Activated T-helper 1 cell treated with anti-CD3 and anti-CD28 coated beads, Interleukin-12 subunit alpha, Interleukin-12 subunit beta, Interleukin-2, Interleukin-4 antibody, amounts not matched to agents 30 ng/mL and 10 ng/mL and 1 ng/mL, durations not matched to agents 14 hours and 24 hours and 36 hours (primary cell): Measurements from ENCODE around the gene SEMA4D. TPM values are rescaled to one million over a fixed set of nuclear protein-coding genes. Genes with fewer than 3 reads are reported as not detected.

Experiments
- DNase-seq: peaks from one replicate; pipeline ENCODE4 v3.0.0; 2021; ENCODE audit warnings: low spot score
- H3K27ac Mint-ChIP-seq: one replicate; pipeline ENCODE4 v1.8.0; 2021; ENCODE audit warnings: mild to moderate bottlenecking, mixed read lengths
- H3K27me3 Mint-ChIP-seq: one replicate; pipeline ENCODE4 v1.8.0; 2022; ENCODE audit warnings: mild to moderate bottlenecking, moderate library complexity, mixed read lengths; ENCODE audit not compliant: insufficient read depth
- H3K36me3 Mint-ChIP-seq: one replicate; pipeline ENCODE4 v1.8.0; 2021; ENCODE audit warnings: low read depth, mixed read lengths
- H3K4me1 Mint-ChIP-seq: one replicate; pipeline ENCODE4 v1.8.0; 2021; ENCODE audit warnings: low read depth, mixed read lengths
- H3K4me3 Mint-ChIP-seq: one replicate; pipeline ENCODE4 v1.8.0; 2021; ENCODE audit warnings: mild to moderate bottlenecking, moderate library complexity, mixed read lengths
- H3K9me3 Mint-ChIP-seq: one replicate; pipeline ENCODE4 v1.8.0; 2021; ENCODE audit warnings: mixed read lengths
- intact Hi-C: fragments of 100-400 bp; cut with micrococcal nuclease; formaldehyde crosslinking; loops from one replicate; pipeline ENCODE4 v1.15.1; 2024
- total RNA-seq: library from RNA; stranded (reverse); gene quantifications from 2 replicates; pipeline ENCODE4 v1.2.3, GENCODE V29; 2022

SEMA4D gene
- total RNA-seq, 1 donor from 2014 or later: 388 TPM

DNA sequence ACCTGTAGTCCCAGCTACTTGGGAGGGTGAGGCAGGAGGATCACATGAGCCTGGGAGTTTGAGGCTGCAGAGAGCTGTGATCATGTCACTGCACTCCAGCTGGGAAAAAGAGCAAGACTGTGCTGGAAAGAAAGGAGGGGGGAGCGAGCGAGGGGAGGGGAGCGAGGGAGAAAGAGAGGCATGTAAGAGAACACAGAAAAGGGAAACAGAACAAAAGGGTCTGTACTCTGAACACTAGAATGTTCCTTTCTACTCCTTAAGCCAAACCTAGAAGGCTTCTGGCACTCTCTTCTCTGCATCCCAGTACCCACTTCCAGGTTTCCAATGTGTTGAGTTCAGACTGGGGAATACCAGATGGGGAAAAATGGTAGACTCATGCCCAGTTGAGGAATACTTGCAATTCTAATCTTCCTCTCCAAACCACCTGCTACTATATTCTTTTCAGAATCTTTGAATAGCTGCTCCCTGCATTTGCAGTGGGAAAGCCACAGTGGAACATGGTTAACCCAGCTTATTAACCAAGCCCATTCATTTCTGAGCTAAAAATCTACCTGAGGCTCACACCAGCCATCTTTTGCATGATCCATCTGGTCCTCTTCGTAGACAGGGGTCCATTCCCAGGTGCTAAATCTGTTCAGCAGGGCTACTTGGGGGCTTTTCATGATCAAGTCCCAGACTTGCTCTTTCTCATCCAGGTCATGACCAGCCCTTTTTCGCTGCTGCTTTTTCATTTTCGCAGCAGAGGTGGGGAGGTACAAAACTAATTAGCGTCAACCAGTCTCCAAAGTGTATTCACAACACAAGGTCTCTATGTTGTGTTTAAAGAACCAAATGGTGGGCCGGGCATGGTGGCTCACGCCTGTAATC is 34.9 kb downstream of the SEMA4D start:
- no peak for DNase-seq
- H3K27ac Mint-ChIP-seq: peak overlapping the region; percentile 98
- intact Hi-C loops: no loop called here
- peak overlapping the region; percentile 13 for H3K4me3 Mint-ChIP-seq
- no peaks in the 10 kb centered on the region for H3K9me3 Mint-ChIP-seq
- H3K27me3 Mint-ChIP-seq: no peaks in the 10 kb centered on the region
- peaks cover 92% of the 10 kb centered on the region for H3K4me1 Mint-ChIP-seq
- peaks cover 57% of the 10 kb centered on the region for H3K36me3 Mint-ChIP-seq

DNA sequence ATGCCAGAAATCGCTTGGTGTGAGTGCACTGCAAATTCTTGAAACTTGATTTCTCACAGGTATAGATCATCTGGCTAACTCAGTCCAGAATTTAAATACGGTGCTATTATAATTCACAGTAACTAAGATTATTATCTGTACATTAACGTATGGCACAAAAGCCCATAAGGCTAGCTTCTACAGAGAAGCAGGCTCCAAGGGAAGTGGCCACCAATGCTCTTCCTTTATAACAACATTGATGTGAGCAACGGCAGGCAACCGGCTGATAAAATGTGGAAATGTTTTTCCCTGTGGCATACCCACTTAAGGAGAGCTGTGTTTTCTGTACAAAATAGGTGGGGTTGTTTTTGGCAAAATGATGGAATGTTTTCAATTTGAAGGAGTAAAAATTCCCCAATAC is 35.7 kb downstream of the SEMA4D start:
- H3K4me1 Mint-ChIP-seq: peaks cover 92% of the 10 kb centered on the region
- H3K27me3 Mint-ChIP-seq: no peaks in the 10 kb centered on the region
- intact Hi-C loops: no loop called here
- H3K4me3 Mint-ChIP-seq: peak overlapping the region; percentile 39
- peak overlapping the region; percentile 98 for H3K27ac Mint-ChIP-seq
- no peaks in the 10 kb centered on the region for H3K9me3 Mint-ChIP-seq
- DNase-seq: no peak
- peaks cover 55% of the 10 kb centered on the region for H3K36me3 Mint-ChIP-seq

DNA sequence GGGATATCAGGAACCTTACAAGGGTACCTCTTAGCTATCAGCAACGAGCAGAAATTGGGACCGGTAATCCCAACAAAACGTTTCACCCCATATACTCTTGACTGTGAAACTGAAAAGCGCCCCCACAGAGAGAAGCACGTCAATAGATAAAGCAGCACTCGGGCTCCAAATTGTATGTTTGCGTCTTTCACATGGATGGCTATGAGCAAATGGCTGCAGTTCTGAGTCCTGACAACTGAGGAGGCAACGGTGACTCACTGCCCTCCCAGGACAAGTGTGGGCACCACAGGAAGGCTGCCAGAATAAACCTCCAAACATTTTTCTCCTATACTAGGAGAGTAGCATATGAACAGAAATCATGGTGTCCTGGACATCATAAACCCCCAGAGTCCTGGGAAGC is 36.6 kb downstream of the SEMA4D start:
- no peaks in the 10 kb centered on the region for H3K27me3 Mint-ChIP-seq
- H3K4me1 Mint-ChIP-seq: peaks cover 92% of the 10 kb centered on the region
- H3K36me3 Mint-ChIP-seq: peaks cover 51% of the 10 kb centered on the region
- peak overlapping the region; percentile 79 for H3K27ac Mint-ChIP-seq
- DNase-seq: no peak
- peak overlapping the region; percentile 40 for H3K4me3 Mint-ChIP-seq
- intact Hi-C loops: loop anchor here (1.0 kb wide), 1 partner anchor 10 kb away; no protein-coding TSS in a partner anchor
- H3K9me3 Mint-ChIP-seq: no peaks in the 10 kb centered on the region

GRCh38 chr9:89460551-89460950 is 37.4 kb downstream of the SEMA4D start:
- H3K27ac Mint-ChIP-seq: peak overlapping the region; percentile 87
- H3K9me3 Mint-ChIP-seq: no peaks in the 10 kb centered on the region
- no peak for DNase-seq
- intact Hi-C loops: no loop called here
- no peak overlapping the region for H3K4me3 Mint-ChIP-seq
- no peaks in the 10 kb centered on the region for H3K27me3 Mint-ChIP-seq
- H3K4me1 Mint-ChIP-seq: peaks cover 92% of the 10 kb centered on the region
- H3K36me3 Mint-ChIP-seq: peaks cover 51% of the 10 kb centered on the region

DNA sequence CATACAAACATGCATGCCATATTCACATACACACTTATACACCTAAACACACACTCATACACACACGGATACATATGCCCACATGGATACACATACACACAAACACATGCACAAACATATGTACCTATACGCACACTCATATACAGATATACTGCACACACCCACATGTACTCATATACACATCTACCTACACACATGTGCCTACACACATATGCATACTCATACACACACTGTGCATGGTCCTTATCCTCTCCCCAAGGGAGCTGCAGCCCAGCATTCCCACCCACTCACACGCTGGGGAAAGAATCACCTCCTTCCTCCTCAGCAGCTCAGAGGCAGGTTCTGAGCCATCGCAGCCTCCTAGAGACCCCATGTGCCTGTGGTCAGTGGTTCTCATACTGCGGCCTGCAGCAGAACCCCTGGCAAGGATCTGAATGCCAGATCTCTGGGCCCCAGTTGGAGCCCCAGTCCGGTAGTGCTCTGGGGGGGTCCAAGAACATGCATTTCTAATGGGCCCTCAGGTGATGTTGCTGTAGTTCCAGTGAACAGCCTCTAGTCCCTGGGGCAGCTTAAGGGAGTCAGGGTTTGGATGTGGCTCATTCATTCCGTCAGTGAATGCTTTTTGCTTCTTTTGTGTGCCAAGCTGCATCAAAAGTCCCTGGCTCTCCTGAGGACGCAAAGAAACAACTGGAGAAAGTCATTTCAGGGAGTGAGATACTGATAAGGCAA is 39.0 kb downstream of the SEMA4D start:
- Mint-ChIP-seq H3K4me1 (peaks cover 86% of the 10 kb centered on the region), H3K27me3 (no peaks in the 10 kb centered on the region), H3K27ac (peak overlapping the region; percentile 87), H3K9me3 (no peaks in the 10 kb centered on the region), H3K36me3 (peaks cover 48% of the 10 kb centered on the region), H3K4me3 (peak overlapping the region; percentile 1)
- DNase-seq: no peak
- intact Hi-C loops: no loop called here

DNA sequence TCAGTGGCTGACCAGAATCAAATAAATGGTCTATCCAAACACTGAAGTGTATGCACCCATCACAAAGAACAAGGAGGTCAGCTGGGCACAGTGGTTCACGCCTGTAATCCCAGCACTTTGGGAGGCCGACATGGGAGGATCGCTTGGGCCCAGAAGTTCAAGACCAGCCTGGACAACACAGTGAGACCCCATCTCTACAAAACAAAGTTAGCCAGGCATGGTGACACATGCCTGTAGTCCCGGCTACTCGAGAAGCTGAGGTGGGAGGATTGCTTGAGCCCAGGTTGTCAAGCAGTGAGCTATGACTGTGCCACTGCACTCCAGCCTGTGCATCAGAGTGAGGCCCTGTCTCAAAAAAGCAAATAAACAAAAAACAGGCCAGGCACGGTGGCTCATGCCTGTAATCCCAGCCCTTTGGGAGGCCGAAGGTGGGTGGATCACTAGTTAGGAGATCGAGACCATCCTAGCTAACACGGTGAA is 40.5 kb downstream of the SEMA4D start:
- Mint-ChIP-seq H3K27ac (peak overlapping the region; percentile 86), H3K27me3 (no peaks in the 10 kb centered on the region), H3K4me3 (no peak overlapping the region), H3K36me3 (peaks cover 48% of the 10 kb centered on the region), H3K9me3 (no peaks in the 10 kb centered on the region), H3K4me1 (peaks cover 85% of the 10 kb centered on the region)
- DNase-seq: no peak
- intact Hi-C loops: loop anchor here (2.0 kb wide), 1 partner anchor 17 kb away; no protein-coding TSS in a partner anchor

- Mint-ChIP-seq H3K4me1 (peaks cover 84% of the 10 kb centered on the region), H3K36me3 (peaks cover 45% of the 10 kb centered on the region), H3K27ac (peak overlapping the region; percentile 86), H3K4me3 (peak overlapping the region; percentile 67), H3K9me3 (no peaks in the 10 kb centered on the region), H3K27me3 (no peaks in the 10 kb centered on the region)
- intact Hi-C loops: no loop called here
- DNase-seq: peak; percentile 34
Observed at GRCh38 chr9:89455356-89455824, 42.5 kb downstream of the SEMA4D start.

DNA sequence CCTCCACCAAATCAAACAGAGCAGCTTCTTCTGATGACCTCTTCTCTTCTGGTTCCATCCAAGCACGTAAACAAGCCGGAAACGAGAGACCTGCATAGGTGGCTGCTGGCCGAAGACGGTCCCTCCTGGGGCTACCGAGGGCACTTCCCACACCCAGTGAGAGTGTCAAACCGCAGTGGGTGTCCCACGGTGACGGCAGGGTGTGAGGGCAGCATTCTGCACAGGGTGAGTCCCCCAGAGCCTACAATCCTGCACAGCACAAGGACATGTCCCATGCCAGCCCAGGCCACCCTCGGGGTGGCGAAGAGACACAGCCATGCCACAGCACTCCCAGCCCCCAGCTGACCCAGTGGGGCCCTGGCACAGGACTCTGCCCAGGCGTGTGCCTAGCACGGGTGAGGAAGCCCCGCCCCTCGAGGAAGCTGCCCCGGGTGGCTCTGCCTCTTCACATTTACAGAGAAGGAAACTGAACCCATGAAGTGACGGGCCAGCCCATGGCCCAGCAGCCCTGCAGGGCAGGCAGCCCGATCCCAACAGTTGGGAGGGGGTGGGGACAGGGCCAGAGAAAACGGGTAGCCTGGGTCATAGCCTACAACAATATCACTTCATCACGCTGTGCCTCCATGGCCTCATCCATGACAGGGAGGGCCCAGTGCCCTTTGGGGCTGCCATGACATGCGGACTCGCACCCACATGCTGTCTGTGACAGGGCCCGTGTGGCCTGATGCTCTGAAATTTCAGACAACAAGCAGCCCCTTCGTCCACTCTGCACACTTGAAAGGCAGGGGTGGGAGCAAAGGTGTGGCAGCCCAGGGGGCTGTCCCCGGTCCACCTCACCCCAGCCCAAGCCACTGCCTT is 43.2 kb downstream of the SEMA4D start:
- intact Hi-C loops: no loop called here
- H3K4me1 Mint-ChIP-seq: peaks cover 84% of the 10 kb centered on the region
- H3K36me3 Mint-ChIP-seq: peaks cover 44% of the 10 kb centered on the region
- H3K27ac Mint-ChIP-seq: peak overlapping the region; percentile 86
- no peaks in the 10 kb centered on the region for H3K27me3 Mint-ChIP-seq
- peak overlapping the region; percentile 67 for H3K4me3 Mint-ChIP-seq
- no peaks in the 10 kb centered on the region for H3K9me3 Mint-ChIP-seq
- DNase-seq: no peak

DNA sequence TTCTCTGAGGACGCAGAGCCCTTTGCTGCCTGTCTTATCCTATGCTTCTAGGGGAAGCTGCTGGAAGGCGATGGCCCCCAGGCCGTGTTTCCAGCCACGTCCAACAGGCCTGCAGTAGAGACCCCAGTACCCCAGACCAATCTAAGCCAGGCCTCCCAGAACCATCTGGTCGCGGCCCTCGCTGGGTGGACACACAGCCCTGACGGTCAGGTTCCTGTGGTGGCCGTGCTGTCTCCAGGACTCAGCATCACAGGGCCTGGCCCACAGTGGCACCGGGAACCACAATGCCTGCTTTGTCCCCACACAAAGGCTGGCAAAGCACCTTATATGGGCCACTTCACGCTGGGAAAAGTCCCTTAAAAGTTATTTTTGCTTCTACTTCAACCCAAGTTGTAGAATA is 44.5 kb downstream of the SEMA4D start:
- H3K9me3 Mint-ChIP-seq: no peaks in the 10 kb centered on the region
- peaks cover 50% of the 10 kb centered on the region for H3K36me3 Mint-ChIP-seq
- no peaks in the 10 kb centered on the region for H3K27me3 Mint-ChIP-seq
- intact Hi-C loops: no loop called here
- DNase-seq: no peak
- no peak overlapping the region for H3K4me3 Mint-ChIP-seq
- H3K4me1 Mint-ChIP-seq: peaks cover 84% of the 10 kb centered on the region
- peak overlapping the region; percentile 83 for H3K27ac Mint-ChIP-seq

GRCh38 chr9:89452561-89452960 is 45.4 kb downstream of the SEMA4D start:
- no peaks in the 10 kb centered on the region for H3K9me3 Mint-ChIP-seq
- no peaks in the 10 kb centered on the region for H3K27me3 Mint-ChIP-seq
- intact Hi-C loops: no loop called here
- peaks cover 83% of the 10 kb centered on the region for H3K4me1 Mint-ChIP-seq
- peak overlapping the region; percentile 83 for H3K27ac Mint-ChIP-seq
- peaks cover 52% of the 10 kb centered on the region for H3K36me3 Mint-ChIP-seq
- H3K4me3 Mint-ChIP-seq: no peak overlapping the region
- no peak for DNase-seq

- intact Hi-C loops: no loop called here
- Mint-ChIP-seq H3K27me3 (no peaks in the 10 kb centered on the region), H3K4me1 (peaks cover 83% of the 10 kb centered on the region), H3K9me3 (no peaks in the 10 kb centered on the region), H3K36me3 (peaks cover 51% of the 10 kb centered on the region), H3K27ac (peak overlapping the region; percentile 91), H3K4me3 (no peak overlapping the region)
- no peak for DNase-seq
Observed at GRCh38 chr9:89450213-89450612, 47.7 kb downstream of the SEMA4D start.

DNA sequence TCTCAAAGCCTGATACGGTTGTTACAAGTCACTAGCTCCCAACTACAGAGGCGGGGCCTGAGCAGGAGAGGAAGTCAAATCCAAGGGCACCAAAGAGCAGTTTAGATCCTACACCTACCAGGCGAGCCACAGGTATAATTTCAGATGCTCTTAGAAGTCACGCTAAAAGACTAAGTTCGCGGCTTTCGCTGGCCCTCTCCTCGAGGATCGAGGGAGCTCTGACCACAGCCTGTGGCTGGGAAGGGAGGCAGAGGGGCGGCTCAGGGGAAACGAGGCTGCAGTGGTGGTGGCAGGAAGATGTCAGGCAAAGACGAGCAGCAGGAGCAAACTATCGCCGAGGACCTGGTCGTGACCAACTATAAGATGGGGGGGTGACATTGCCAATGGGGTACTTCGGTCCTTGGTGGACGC is 48.6 kb downstream of the SEMA4D start:
- no peaks in the 10 kb centered on the region for H3K9me3 Mint-ChIP-seq
- H3K4me1 Mint-ChIP-seq: peaks cover 88% of the 10 kb centered on the region
- peak overlapping the region; percentile 91 for H3K27ac Mint-ChIP-seq
- H3K36me3 Mint-ChIP-seq: peaks cover 58% of the 10 kb centered on the region
- H3K27me3 Mint-ChIP-seq: no peaks in the 10 kb centered on the region
- DNase-seq: no peak
- intact Hi-C loops: no loop called here
- H3K4me3 Mint-ChIP-seq: peak overlapping the region; percentile 59
